ENCODE data around the gene KAT8. TPM values are rescaled to one million over a fixed set of nuclear protein-coding genes. Genes with fewer than 3 reads are reported as not detected.
A peak's percentile ranks its signal among the peaks of the same experiment; 100 is the strongest.

Gene KAT8
- total RNA-seq, 6 experiments from 2014 or later = 20.4 to 29.9 (median 25.2) TPM

- peak in 1 of 4 donors; percentile 0 for ATAC-seq
- Histone ChIP-seq H3K4me1 (peaks cover 0 to 69% (median 22%) of the 10 kb centered on the region in 4 donors), H3K4me3 (no peak overlapping the region), H3K27ac (peak overlapping the region; percentile 62 to 74 (median 70)), H3K36me3 (peaks cover 0 to 14% (median 1%) of the 10 kb centered on the region in 4 donors), H3K9me3 (no peaks in the 10 kb centered on the region), H3K27me3 (no peaks in the 10 kb centered on the region)
- TF ChIP-seq, protein P1, sequence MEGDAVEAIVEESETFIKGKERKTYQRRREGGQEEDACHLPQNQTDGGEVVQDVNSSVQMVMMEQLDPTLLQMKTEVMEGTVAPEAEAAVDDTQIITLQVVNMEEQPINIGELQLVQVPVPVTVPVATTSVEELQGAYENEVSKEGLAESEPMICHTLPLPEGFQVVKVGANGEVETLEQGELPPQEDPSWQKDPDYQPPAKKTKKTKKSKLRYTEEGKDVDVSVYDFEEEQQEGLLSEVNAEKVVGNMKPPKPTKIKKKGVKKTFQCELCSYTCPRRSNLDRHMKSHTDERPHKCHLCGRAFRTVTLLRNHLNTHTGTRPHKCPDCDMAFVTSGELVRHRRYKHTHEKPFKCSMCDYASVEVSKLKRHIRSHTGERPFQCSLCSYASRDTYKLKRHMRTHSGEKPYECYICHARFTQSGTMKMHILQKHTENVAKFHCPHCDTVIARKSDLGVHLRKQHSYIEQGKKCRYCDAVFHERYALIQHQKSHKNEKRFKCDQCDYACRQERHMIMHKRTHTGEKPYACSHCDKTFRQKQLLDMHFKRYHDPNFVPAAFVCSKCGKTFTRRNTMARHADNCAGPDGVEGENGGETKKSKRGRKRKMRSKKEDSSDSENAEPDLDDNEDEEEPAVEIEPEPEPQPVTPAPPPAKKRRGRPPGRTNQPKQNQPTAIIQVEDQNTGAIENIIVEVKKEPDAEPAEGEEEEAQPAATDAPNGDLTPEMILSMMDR (IDR thresholded peaks at IDR 0.05) = no peak
- TF ChIP-seq POLR2A (IDR thresholded peaks at IDR 0.05) = no peak
- no peak for DNase-seq
- intact Hi-C loops (cut with DNase I) = no loop called here
- WGBS (ENCODE audit: insufficient coverage, low coverage, low lambda C conversion rate, missing lambda C conversion rate) = 43% methylated on average over 2 of the region's 2 CpGs
Observed at GRCh38 chr16:31112711-31113110, 4.8 kb upstream of the KAT8 start.

DNA sequence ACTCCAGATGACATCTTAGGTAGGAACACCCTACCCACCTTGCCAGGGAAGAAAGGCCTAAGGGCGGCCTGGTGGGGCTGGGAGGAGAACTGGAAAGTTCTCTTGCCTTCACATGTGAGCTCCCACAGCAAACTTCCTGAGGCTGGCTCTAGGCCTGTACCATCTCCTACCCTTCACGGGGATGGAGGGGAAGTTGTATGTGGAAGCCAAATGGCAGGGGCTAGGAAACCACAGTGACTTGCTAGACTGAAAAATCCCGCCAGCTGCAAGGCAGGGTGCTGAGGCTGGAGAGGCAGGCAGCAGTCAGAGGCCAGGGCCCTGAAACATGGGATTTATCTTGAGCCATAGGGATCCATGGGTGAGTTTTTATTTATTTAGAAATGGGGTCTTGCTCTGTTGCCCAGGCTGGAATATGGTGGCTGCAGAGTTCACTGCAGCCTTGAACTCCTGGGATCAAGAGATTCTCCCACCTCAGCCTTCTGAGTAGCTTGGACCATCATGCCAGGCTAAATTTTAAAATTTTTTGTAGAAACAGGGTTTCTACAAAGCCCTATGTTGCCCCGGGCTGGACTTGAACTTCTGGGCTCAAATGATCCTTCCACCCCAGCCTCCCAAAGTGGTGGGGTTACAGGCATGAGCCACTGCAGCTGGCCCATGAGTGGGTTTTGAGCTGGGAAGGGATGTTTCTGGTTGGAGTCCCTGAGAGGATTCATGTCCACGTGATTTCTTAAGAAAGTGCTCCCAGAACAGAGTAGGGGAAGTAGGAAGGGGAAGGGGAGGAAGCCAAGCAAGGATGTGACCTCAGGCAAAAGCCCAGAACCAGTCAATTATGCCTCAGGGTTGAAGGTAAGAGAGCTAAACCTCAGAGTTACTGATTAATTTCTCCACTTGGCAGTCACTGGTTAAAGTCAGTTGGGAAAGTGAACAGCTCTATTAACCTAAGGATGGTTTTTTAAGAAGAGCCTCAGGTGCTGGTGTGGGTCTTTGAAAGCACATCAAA, 4.0 kb upstream of the KAT8 start:
- WGBS (ENCODE audit: insufficient coverage, low coverage, low lambda C conversion rate, missing lambda C conversion rate) = 47% methylated on average over 4 of the region's 5 CpGs
- H3K9me3 ChIP-seq = no peaks in the 10 kb centered on the region
- peak in 1 of 3 donors; percentile 51 for DNase-seq
- peaks cover 0 to 14% (median 1%) of the 10 kb centered on the region in 4 donors for H3K36me3 ChIP-seq
- H3K27me3 ChIP-seq = no peaks in the 10 kb centered on the region
- TF ChIP-seq POLR2A (IDR thresholded peaks at IDR 0.05) = no peak
- TF ChIP-seq, protein P1 (IDR thresholded peaks at IDR 0.05) = no peak
- intact Hi-C loops (cut with DNase I) = no loop called here
- peak overlapping the region in 2 of 3 donors; percentile 3 to 4 for H3K4me3 ChIP-seq
- H3K27ac ChIP-seq = peak overlapping the region; percentile 62 to 74 (median 70)
- ATAC-seq = peak; percentile 18 to 31 (median 29)
- H3K4me1 ChIP-seq = peaks cover 0 to 72% (median 23%) of the 10 kb centered on the region in 4 donors

DNA sequence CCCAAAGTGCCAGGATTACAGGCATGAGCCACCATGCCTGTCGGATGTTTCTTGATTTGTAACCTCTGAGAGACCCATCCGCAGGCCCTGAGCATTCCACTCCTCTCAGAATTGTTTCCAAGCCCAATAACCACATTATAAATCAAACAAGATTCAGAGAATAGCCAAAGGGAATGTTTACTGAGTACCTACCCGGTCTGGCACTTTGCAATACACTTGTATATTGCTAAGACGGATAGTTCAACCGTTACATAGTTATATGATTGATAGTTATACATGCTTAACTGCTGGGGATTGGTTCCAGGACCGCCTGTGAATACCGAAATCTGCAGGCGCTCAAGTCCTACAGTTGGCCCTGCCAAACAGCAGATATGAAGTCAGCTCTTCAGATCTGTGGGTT, 3.0 kb upstream of the KAT8 start:
- intact Hi-C loops (cut with DNase I) = no loop called here
- Histone ChIP-seq H3K27me3 (no peaks in the 10 kb centered on the region), H3K36me3 (peaks cover 0 to 14% (median 1%) of the 10 kb centered on the region in 4 donors), H3K9me3 (no peaks in the 10 kb centered on the region), H3K4me3 (peak overlapping the region in 1 of 3 donors; percentile 3), H3K27ac (peak overlapping the region in 2 of 3 donors; percentile 62 to 74), H3K4me1 (peaks cover 0 to 70% (median 28%) of the 10 kb centered on the region in 4 donors)
- DNase-seq = no peak
- no peak for TF ChIP-seq POLR2A (IDR thresholded peaks at IDR 0.05)
- TF ChIP-seq, protein P1 (IDR thresholded peaks at IDR 0.05) = no peak
- WGBS (ENCODE audit: insufficient coverage, low coverage, low lambda C conversion rate, missing lambda C conversion rate) = 51% methylated on average over 8 of the region's 8 CpGs
- no peak for ATAC-seq

- ATAC-seq = peak in 1 of 4 donors; percentile 2
Observed at GRCh38 chr16:31118223-31119155, 1.0 kb downstream of the KAT8 start.

More at GRCh38 chr16:31118223-31119155, 1.0 kb downstream of the KAT8 start:
- Histone ChIP-seq H3K27me3 (no peaks in the 10 kb centered on the region), H3K4me1 (peaks cover 0 to 31% (median 13%) of the 10 kb centered on the region in 4 donors), H3K9me3 (no peaks in the 10 kb centered on the region), H3K36me3 (peaks cover 0 to 34% (median 11%) of the 10 kb centered on the region in 4 donors), H3K4me3 (peak overlapping the region; percentile 75 to 85 (median 76)), H3K27ac (peak overlapping the region; percentile 86 to 90 (median 90))
- 48% methylated on average over 9 of the region's 9 CpGs for WGBS (ENCODE audit: insufficient coverage, low coverage, low lambda C conversion rate, missing lambda C conversion rate)
- no peak for DNase-seq
- no peak for TF ChIP-seq POLR2A (IDR thresholded peaks at IDR 0.05)
- TF ChIP-seq, protein P1 (IDR thresholded peaks at IDR 0.05) = no peak
- intact Hi-C loops (cut with DNase I) = no loop called here
